GOT3 (cell line): ENCODE measurements around the gene CMTM4.

Experiments
- DNase-seq: peaks from one replicate; lab custom pipeline; 2025; ENCODE audit warnings: mixed read lengths; lab: John Stamatoyannopoulos, UW

CMTM4 gene

DNA sequence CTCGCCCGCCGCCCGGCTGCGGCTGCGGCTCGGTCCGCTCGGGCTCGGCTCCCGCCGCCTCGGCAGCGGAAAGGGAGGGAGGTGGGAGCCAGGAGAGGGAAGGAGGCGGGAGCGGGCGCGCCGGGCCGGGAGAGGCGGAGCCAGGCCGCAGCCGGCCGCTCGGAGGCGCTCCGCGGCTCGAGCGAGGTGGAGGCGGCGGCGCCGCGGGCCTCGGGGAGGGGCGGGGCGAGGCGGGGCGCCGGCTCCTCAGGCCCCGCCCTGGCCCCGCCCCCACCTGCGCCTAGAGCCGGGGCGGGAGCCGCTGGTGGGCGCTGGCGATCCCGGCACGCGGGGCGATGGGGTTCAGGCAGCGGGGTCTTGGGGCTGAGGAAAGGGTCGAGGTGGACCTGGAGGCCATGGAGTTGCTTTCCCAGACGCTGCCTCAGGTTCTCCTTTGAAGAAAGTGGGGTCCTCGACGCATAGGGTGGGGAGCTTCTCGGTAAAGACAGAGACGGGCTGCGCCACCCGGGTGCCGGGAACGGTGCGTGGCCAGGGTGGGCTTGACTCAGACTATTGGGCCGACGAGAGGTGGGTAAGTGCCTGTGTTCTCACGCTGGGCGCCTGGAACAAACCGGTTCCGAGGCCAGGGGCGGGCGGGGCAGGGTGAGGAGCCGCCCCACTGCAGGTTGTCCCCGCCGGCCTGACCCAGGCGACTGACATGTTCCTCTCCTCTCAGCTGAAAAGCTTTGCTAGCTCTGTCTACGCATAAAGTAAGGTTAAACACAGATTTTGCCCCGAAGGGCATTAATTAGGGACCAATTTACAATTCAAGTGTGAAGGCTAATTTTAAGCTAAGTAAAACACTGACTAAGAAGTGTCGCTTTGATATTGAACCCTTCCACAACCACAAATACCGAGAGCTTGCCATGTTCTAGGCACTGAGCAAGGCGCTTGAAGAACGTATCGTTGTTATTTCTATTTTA is at the start of gene CMTM4:
Gene CMTM4, minus strand, starts transcription at position 75 of the 962 bp plus-strand sequence. CDS start 218 bp downstream, outside the sequence.
- peak; percentile 34 for DNase-seq

DNA sequence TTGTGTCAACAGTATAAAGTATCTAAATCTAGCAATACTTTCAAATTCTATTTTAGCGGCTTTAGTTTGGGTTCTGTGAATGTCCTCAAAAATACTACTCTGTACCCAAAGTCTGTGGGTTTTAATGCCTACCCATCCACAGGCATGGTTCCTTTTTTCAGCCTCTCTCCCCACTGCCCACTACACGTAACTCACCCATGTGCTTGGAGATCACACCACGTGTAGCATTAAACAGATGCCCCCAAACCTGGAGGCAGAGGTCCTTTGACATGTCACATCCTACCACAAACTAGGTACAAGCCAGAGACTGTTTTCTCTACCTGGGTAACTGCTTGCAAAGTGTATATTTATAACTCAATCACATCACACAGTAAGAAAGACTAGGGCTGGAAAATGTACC is 49.5 kb upstream of the CMTM4 start:
- no peak for DNase-seq

GRCh38 chr16:66741950-66742808 is 45.6 kb upstream of the CMTM4 start:
- DNase-seq = no peak

DNA sequence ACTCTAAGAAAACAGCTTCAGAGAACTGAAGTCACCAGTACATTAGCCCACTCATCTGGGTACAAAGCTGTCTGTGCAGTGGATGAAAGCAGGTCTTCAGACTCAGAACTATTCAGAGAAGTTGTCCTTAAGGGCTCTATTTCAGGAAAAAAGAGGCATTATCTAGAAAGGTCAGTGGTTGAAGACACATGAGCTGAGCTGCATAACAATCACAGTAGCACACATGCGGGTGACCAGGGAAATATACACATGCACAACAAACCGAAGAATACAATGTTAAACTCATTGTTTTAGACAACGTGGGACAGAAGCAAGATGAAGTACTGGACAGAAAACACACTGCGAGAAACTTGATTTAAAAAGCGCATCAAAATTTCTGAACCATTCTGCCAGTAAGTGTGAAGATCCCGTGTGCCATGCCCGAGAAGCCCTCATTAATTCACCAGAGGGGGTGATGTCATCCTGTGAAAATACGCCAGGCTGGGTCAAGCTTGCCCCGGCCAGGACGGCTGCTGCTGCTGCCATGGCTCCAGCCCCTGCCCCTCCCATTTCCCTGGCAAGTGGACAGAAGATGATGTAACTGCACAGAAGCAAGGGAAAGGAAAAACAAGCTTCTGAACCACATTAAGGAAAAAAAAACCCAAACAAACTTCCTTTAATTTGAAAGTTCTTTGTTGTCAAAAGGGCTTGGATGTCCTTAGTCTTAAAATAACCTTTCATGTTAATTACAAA is 44.8 kb upstream of the CMTM4 start:
- DNase-seq = peak; percentile 10

- no peak for DNase-seq
Observed at GRCh38 chr16:66740533-66740932, 44.0 kb upstream of the CMTM4 start.

DNA sequence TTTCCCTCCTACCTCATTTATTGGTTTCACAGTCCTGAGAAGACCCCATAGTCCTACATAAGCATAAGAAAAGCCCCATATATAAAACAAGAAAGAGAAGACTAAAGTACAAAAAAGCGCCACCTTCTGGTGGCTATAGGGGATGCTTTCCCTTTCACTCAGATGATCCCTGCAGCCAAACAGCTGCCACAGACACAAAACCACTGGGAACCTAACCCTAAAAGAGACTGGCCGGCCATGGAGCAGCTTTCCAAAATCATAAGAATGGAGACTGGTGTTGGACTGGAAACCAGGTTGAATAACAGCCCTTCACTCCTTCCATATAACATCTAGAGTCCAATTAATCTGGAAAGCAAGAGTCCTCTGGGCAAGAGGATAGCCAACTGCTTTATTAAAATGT is 43.5 kb upstream of the CMTM4 start:
- no peak for DNase-seq

DNA sequence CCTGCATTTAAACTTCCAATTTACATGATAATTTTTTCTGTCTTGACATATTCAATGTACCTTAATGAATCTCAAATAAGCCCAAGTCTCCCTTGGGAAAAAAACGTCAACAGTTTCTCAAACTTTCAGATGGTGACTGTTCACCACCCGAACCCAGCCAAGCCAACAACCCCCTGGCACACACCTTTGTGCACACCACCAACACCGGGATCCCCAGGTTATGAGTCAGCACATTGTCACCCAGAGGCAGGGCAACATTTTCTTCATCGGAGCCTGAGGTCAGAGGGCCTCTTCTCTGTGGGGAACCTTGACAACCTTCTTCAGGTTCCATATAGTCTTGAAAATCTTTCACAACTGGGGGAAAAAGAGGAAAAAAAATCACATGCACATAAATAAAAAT is 39.3 kb upstream of the CMTM4 start:
- no peak for DNase-seq

- DNase-seq = no peak
Observed at GRCh38 chr16:66731101-66731500, 34.6 kb upstream of the CMTM4 start.

DNA sequence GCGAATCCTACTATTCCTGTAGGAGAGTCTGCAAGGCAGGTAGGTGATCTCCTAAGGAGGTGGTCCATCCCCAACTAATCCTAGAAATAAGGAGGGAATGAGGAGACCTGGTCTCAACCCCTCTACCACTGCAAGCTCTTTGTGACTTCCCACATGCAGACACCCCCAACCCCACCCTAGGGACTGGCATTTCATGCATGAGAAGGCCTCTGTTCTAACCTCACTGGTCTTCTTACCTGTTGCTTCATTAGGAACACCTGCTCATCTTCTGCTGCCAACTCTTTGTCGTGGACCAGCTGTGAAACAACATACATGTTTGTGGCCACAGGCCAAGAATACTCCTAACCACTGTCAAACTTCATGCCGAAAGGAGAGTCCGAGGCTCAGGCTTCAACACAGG is 32.3 kb upstream of the CMTM4 start:
- DNase-seq = no peak

GRCh38 chr16:66728117-66728787 is 31.7 kb upstream of the CMTM4 start:
- DNase-seq = no peak

DNA sequence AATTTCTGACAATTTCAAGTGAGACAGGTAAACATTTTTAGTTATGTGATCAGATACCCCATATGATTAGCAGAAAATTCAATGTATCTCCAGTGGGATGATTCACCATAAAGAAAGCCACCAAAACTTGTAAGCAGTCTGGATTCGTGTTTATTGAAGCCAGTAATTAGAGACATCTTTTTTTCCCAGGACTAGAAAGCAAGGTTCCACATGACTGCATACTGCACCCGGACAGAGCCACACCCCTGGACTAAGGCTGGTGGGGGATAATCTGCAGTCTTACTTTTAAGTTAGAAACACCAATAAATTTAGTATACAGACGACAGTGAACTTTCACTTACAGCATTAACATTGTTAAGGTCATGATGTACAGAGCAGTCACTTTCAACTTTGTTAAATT is 24.2 kb upstream of the CMTM4 start:
- DNase-seq = no peak

DNA sequence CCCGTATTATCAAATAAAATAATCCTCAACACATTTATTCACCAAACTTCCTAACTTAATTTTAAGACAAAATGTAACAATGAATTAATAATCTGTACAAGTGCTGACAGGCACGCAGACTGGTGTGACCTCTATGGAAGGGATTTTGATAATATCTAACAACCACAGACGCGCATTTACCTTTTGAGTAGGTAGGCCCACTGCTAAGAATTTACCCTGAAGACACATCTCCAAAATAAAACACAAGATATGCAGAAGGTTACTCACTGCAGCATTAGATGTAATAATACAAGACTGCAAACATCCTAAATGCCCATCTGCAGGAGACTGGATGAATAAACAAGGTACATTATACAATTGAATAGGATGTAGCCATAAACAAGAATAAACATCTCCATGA is 22.7 kb upstream of the CMTM4 start:
- no peak for DNase-seq

- DNase-seq = no peak
Observed at GRCh38 chr16:66717776-66718175, 21.2 kb upstream of the CMTM4 start.

DNA sequence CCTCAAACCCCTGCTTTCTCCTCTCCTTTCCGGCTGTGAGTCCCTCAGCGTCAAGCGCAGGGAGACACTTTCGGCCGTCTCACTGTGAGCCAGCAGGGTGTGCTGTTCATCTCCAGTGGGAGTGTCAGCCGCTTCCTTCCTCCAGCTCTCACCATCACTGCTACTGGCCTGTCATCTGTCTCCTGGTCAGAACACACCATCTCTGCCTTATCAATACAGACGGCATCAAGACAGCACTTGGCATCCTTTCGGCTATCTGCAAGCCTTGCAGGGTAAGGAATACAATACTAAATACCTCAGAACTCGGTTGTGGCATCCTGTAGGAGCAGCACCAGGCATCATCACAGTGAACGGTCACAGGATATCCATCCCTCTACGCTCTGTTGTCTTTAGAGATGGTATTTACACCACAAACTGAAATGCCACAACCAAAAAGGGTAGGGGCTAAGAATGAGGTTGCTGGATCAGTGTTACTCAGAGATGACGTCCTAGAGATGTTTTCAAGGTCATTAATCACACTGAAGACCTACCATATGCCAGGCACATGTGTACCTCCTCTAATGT is 20.7 kb upstream of the CMTM4 start:
- DNase-seq = no peak

DNA sequence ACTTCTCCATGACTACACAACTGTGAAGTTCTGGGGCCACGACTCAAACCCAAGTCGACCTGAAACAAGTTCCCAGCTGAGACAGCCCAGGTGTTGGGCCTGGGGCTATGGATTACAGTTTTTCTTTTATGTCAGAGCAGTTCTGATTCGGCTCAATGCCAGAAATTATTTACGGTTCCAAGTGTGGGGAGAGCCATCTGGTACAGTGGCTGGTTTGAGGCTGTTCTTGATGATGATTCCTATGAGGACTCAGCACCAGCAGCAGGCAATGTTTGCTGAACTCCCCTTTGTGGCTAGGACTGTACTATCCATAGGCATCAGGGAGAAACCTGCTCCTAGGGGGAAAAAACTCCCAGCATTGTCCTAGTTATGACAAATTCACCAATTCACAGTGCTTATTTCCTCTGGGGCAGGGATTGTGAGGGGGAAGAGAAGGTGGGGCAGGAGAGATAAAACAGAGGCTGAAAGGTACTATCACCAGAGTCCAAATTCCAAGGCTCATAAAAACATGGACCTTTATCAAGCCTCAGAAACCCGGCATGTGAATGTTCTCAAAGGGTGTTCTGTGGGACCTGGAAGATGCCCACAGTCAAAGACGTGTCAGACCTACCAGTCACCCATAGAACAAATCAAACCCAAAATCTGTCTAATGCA is 18.2 kb upstream of the CMTM4 start:
- DNase-seq = no peak

DNA sequence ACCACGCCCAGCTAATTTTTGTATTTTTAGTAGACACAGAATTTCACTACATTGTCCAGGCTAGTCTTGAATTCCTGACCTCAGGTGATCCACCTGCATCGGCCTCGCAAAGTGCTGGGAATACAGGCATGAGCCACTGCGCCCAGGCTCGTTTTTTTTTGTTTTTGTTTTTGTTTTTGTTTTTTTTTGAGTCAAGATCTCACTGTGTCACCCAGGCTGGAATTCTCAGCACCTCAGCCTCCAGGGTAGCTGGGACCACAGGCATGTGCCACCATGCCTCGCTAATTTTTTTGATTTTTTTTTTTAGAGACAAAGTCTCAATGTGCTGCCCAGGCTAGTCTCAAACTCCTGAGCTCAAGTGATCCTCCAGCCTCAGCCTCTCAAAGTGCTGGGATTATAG is 17.5 kb upstream of the CMTM4 start:
- DNase-seq = no peak

GRCh38 chr16:66713076-66713475 is 16.5 kb upstream of the CMTM4 start:
- DNase-seq = no peak

GRCh38 chr16:66712512-66712911 is 16.0 kb upstream of the CMTM4 start:
- DNase-seq = no peak

- DNase-seq = no peak
Observed at GRCh38 chr16:66711581-66711980, 15.0 kb upstream of the CMTM4 start.

DNA sequence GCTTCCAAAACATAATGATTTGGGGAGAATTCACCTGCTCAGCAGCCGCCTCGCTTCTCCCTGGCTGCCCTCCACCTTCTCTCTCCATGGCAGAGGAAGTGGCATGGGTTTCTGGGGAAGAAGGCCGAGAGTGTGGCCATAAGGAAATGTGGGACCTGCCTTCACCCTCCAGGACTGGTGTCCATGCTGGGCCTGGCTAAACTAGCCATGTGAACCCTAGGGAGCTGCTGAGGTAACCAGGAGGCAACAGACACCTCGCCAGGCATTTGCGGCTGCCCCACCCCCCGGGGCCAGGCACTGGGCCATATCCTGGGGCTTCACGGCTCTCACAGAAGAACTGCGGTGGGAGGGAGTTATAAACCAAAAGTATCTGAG is 9.9 kb upstream of the CMTM4 start:
- DNase-seq = no peak
